ENCODE results near the gene FPR2.

The FPR2 gene

DNA sequence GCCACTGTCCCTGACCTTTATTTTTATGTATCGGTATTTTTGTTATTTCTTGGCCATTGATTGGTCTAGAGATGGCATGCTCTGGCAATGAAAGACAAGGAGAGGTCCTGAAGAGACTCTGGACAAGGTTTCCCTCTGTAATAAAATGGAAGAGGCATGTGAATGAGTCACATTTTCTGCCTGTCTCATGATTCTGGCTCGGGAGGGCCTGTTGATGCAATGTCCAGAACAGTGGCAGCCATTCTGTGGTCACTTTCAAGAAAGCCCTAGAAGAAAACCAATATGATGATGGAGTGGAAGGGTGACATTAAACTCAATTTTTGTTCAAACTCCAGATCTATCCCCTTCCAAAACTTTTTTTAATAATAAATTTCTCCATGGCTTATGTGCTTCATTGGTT, 32.0 kb downstream of the FPR2 start:
- POLR2A ChIA-PET = no interaction called here

DNA sequence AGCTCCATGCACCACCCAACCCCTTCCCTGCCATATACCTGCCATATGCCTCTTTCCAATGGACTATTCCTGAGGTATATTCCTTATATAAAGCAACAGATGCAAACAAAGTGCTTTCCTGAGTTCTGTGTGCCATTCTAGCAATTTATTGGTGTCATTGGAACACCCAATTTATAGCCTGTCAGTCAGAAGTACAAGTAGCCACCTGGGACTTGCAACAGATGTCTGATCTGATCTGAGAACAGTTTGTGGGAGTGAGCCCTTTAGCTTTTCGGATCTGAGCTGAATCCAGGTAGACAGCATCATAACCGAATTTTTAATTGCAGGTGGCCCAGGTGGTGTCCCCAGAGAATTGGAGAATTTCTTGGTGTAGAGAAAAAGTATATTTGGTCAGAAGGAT, 33.0 kb downstream of the FPR2 start:
- POLR2A ChIA-PET = no interaction called here
- TF ChIP-seq ELF4 (IDR thresholded peaks at IDR 0.05) (no peak), NFRKB (IDR thresholded peaks at IDR 0.05) (no peak), TARDBP (IDR thresholded peaks at IDR 0.05) (no peak), ARNT (IDR thresholded peaks at IDR 0.05) (no peak), FOXA1 (IDR thresholded peaks at IDR 0.05) (no peak), CTBP1 (IDR thresholded peaks at IDR 0.05; ENCODE audit: borderline replicate concordance) (no peak), BHLHE40 (IDR thresholded peaks at IDR 0.05; ENCODE audit: borderline replicate concordance) (no peak), SUZ12 (IDR thresholded peaks at IDR 0.05) (no peak), FOXK2 (IDR thresholded peaks at IDR 0.05) (no peak), SP1 (IDR thresholded peaks at IDR 0.05) (no peak), LEF1 (IDR thresholded peaks at IDR 0.05; ENCODE audit: borderline replicate concordance) (no peak), L3MBTL2 (conservative IDR thresholded peaks at IDR 0.05) (no peak), ZNF384 (IDR thresholded peaks at IDR 0.05) (no peak)
- CTCF ChIA-PET = no interaction called here
- DNase-seq (ENCODE audit: extremely low spot score) = no peak

More for the DNA sequence above, 32.0 kb downstream of the FPR2 start:
- CTCF ChIA-PET = no interaction called here
- no peak for DNase-seq (ENCODE audit: extremely low spot score)
- TF ChIP-seq TARDBP (IDR thresholded peaks at IDR 0.05) = no peak
- TF ChIP-seq PKNOX1 (IDR thresholded peaks at IDR 0.05) = no peak
- TF ChIP-seq HDGF (IDR thresholded peaks at IDR 0.05; ENCODE audit: borderline replicate concordance) = no peak
- no peak for TF ChIP-seq SUZ12 (IDR thresholded peaks at IDR 0.05)
- no peak for TF ChIP-seq FOXK2 (IDR thresholded peaks at IDR 0.05)
- no peak for TF ChIP-seq FOXM1 (IDR thresholded peaks at IDR 0.05; ENCODE audit: borderline replicate concordance)
- no peak for TF ChIP-seq CTBP1 (IDR thresholded peaks at IDR 0.05; ENCODE audit: borderline replicate concordance)
- no peak for TF ChIP-seq ARNT (IDR thresholded peaks at IDR 0.05)
- TF ChIP-seq SP1 (IDR thresholded peaks at IDR 0.05) = no peak
- no peak for TF ChIP-seq FOXA1 (IDR thresholded peaks at IDR 0.05)
- TF ChIP-seq LEF1 (IDR thresholded peaks at IDR 0.05; ENCODE audit: borderline replicate concordance) = no peak

- POLR2A ChIA-PET = no interaction called here
- no peak for DNase-seq (ENCODE audit: extremely low spot score)
- TF ChIP-seq FOXK2 (IDR thresholded peaks at IDR 0.05) = no peak
- TF ChIP-seq SP1 (IDR thresholded peaks at IDR 0.05) = no peak
- no peak for TF ChIP-seq CTBP1 (IDR thresholded peaks at IDR 0.05; ENCODE audit: borderline replicate concordance)
- TF ChIP-seq FOXA1 (IDR thresholded peaks at IDR 0.05) = no peak
- TF ChIP-seq PKNOX1 (IDR thresholded peaks at IDR 0.05) = no peak
- no peak for TF ChIP-seq HDGF (IDR thresholded peaks at IDR 0.05; ENCODE audit: borderline replicate concordance)
- TF ChIP-seq BHLHE40 (IDR thresholded peaks at IDR 0.05; ENCODE audit: borderline replicate concordance) = no peak
- no peak for TF ChIP-seq TARDBP (IDR thresholded peaks at IDR 0.05)
- TF ChIP-seq ZNF384 (IDR thresholded peaks at IDR 0.05) = no peak
- TF ChIP-seq SUZ12 (IDR thresholded peaks at IDR 0.05) = no peak
- TF ChIP-seq NFRKB (IDR thresholded peaks at IDR 0.05) = no peak
- TF ChIP-seq FOXM1 (IDR thresholded peaks at IDR 0.05; ENCODE audit: borderline replicate concordance) = no peak
- no peak for TF ChIP-seq L3MBTL2 (conservative IDR thresholded peaks at IDR 0.05)
- TF ChIP-seq ARNT (IDR thresholded peaks at IDR 0.05) = no peak
- no peak for TF ChIP-seq ELF4 (IDR thresholded peaks at IDR 0.05)
- no peak for TF ChIP-seq LEF1 (IDR thresholded peaks at IDR 0.05; ENCODE audit: borderline replicate concordance)
- CTCF ChIA-PET = no interaction called here
Measured at GRCh38 chr19:51794885-51795490, 34.0 kb downstream of the FPR2 start, which contains the start of gene FPR3. Gene FPR3 (plus strand): TSS chr19:51795157. CDS start chr19:51823749, 28,592 bp downstream.

DNA sequence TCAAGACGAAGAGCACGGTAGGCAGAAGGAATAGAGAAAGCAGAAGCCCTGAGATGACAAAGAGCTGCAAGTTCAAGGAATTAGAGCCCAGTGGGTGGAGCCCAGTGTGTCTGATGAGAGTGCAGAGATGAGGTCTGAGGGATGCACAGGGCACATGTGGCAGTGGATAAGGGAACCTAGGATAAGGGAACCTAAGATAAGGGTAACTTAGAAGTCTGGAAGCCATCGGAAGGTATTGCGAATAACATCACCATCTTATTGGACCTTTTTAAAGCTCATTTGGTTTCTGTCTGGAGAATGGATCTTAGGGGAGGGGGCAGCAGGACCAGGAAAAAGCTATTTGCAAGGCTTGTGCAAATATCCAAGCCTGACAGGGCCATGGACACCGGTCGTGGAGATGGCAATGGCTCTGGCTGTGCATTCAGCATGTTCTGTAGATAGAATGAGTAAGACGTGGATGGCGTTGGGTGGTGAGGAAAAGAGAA, 35.3 kb downstream of the FPR2 start:
- no peak for DNase-seq (ENCODE audit: extremely low spot score)
- TF ChIP-seq PKNOX1 (IDR thresholded peaks at IDR 0.05) (no peak), SP1 (IDR thresholded peaks at IDR 0.05) (no peak), CTBP1 (IDR thresholded peaks at IDR 0.05; ENCODE audit: borderline replicate concordance) (no peak), FOXA1 (IDR thresholded peaks at IDR 0.05) (no peak), LEF1 (IDR thresholded peaks at IDR 0.05; ENCODE audit: borderline replicate concordance) (no peak), L3MBTL2 (conservative IDR thresholded peaks at IDR 0.05) (no peak), BHLHE40 (IDR thresholded peaks at IDR 0.05; ENCODE audit: borderline replicate concordance) (no peak), ARNT (IDR thresholded peaks at IDR 0.05) (no peak), FOXK2 (IDR thresholded peaks at IDR 0.05) (no peak), FOXM1 (IDR thresholded peaks at IDR 0.05; ENCODE audit: borderline replicate concordance) (no peak), ELF4 (IDR thresholded peaks at IDR 0.05) (no peak), NFRKB (IDR thresholded peaks at IDR 0.05) (no peak), ZNF384 (IDR thresholded peaks at IDR 0.05) (no peak), TARDBP (IDR thresholded peaks at IDR 0.05) (no peak), HDGF (IDR thresholded peaks at IDR 0.05; ENCODE audit: borderline replicate concordance) (no peak), SUZ12 (IDR thresholded peaks at IDR 0.05) (no peak)
- POLR2A ChIA-PET = no interaction called here
- CTCF ChIA-PET = no interaction called here

DNA sequence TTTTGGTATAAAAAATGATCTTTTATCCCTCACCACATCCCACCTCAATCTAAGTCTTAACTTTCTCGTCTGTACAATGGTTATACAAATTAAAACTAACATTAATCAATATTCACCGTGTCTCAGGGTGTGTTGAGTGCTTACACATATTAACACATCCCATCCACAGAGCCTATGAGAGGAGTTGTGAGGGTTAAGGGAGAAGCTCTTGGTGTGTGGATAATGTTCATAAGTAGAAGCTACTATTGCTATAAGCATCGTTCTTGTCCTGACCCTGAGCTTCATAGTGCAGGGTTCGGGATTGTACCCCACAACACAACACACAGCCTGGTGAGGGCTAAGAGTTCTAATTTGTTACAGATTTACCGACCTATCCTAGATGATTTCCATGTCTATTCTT, 36.5 kb downstream of the FPR2 start:
- no peak for DNase-seq (ENCODE audit: extremely low spot score)
- ChIA-PET CTCF (no interaction called here), POLR2A (no interaction called here)
- TF ChIP-seq TARDBP (IDR thresholded peaks at IDR 0.05) = no peak
- no peak for TF ChIP-seq LEF1 (IDR thresholded peaks at IDR 0.05; ENCODE audit: borderline replicate concordance)
- TF ChIP-seq SUZ12 (IDR thresholded peaks at IDR 0.05) = no peak
- TF ChIP-seq L3MBTL2 (conservative IDR thresholded peaks at IDR 0.05) = no peak
- TF ChIP-seq ZNF384 (IDR thresholded peaks at IDR 0.05) = no peak
- TF ChIP-seq FOXA1 (IDR thresholded peaks at IDR 0.05) = no peak
- no peak for TF ChIP-seq FOXM1 (IDR thresholded peaks at IDR 0.05; ENCODE audit: borderline replicate concordance)
- TF ChIP-seq BHLHE40 (IDR thresholded peaks at IDR 0.05; ENCODE audit: borderline replicate concordance) = no peak
- no peak for TF ChIP-seq PKNOX1 (IDR thresholded peaks at IDR 0.05)

All from HEK293T (cell line).